ENCODE data around the gene SF1.

The SF1 gene

DNA sequence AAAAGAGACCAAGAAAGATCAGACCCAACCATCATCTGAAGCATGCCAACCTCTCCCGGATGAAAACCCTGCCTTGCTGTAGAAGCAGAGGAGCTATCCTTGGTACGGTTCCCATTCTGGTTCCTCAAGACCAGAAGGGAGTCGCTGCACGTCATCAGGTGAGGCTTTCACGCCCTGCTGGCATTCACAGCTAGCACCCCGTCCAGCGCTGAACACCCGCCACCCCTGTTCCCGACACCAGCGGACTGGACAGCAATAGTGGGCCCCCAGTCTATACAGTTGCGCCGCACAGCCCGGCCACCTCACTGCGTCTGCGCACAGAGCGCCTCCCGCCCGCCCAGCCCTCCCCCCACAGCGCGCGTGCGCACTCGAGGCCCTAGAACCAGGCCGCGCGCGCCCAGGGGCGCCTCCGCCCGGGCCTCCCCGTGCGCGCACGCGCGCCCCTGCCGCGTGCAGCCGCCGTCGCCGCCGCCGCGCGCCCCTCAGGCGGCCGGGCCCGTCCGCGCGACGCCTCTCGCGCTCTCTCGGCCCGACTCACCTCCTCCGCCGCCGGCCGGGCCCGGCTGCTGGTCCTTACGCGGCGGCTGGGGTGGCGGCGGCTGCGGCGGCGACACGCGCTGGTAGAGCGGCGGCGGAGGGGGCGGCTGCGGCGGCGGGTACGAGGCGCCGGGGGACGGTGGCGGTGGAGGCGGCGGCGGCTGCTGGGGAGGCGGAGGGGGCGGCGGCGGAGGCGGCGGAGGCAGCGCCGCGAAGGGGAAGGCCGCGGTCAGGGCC is 706 bp downstream of the SF1 start:
- peak; percentile 64 to 72 for DNase-seq

- no peak for DNase-seq
Observed at GRCh38 chr11:64776875-64777274, 1.5 kb downstream of the SF1 start.

DNA sequence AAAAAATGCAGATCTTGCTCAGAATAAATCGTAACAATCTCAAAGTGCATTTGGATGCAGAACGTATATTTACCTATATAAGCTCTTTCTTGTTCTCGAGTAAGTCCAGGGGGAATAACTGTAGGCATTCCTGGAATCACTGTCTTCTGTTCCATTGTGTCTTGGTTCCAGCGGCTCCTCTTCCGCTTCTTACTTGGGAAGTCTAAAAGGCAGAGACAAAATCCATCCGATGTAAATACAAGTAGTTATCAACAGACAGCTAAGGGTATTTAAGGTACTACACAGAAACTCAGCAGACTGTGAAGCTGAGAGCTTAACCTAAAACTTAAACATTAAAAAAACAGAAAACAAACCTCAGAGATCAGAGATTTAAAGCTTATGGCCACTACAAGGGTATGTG is 1.9 kb downstream of the SF1 start:
- DNase-seq = no peak

GRCh38 chr11:64774144-64774543 is 4.2 kb downstream of the SF1 start:
- no peak for DNase-seq

DNA sequence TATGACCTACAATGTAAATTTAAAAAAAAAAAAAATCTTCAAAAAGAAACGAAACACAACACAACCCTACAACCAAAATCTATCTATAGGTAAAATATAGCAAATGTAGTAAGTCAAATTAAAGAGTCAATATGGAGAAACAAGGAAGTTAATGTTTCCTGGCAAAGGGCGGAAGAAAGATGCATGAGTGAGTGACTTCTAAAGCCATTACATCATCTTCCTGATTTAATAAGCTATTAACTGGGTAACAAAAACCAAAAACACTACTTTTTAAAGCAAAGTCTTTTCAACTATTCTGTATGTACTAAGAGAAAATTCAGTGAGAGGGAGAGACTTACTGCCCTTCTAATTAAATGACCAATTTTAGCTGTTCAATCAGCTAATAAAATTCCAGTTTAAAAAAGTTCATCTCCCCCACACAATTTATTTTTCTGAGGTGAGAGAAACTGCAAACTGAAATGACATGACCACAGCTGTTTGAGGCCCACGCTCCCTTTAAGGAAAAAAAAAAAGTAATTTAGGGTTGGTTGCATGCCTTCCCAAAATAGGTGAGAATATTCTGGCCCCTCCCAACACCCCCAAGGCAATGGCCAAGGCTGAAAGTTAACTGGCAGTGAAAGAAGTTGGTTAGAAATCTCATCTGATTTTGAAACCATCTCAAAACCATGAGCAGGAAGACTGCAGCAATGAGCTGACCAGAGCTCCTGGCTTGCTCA is 5.9 kb downstream of the SF1 start:
- peak; percentile 14 to 18 for DNase-seq

- no peak for DNase-seq
Observed at GRCh38 chr11:64771861-64772260, 6.5 kb downstream of the SF1 start.

GRCh38 chr11:64770120-64770519 is 8.2 kb downstream of the SF1 start:
- no peak for DNase-seq

DNA sequence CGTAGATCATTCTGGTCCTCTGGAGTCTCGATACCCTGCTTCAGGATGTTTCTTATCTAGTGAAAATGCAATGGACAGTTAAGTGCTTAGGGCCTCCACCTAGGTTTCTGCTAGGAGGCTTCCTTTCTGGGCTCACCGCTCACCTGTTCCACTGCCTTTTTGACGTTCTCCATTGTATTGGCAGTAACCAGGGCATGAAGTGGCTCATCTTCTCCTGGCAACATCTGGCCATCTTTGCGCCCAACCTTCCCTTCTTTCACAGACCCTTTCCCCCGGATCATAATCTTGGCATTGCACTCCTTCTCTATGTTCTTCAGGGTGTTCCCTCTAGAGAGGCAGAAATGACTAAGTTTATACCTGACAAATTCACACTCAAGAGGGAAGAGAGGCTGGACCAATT is 9.1 kb downstream of the SF1 start:
- no peak for DNase-seq

- no peak for DNase-seq
Observed at GRCh38 chr11:64768300-64768694, 10.0 kb downstream of the SF1 start.

DNA sequence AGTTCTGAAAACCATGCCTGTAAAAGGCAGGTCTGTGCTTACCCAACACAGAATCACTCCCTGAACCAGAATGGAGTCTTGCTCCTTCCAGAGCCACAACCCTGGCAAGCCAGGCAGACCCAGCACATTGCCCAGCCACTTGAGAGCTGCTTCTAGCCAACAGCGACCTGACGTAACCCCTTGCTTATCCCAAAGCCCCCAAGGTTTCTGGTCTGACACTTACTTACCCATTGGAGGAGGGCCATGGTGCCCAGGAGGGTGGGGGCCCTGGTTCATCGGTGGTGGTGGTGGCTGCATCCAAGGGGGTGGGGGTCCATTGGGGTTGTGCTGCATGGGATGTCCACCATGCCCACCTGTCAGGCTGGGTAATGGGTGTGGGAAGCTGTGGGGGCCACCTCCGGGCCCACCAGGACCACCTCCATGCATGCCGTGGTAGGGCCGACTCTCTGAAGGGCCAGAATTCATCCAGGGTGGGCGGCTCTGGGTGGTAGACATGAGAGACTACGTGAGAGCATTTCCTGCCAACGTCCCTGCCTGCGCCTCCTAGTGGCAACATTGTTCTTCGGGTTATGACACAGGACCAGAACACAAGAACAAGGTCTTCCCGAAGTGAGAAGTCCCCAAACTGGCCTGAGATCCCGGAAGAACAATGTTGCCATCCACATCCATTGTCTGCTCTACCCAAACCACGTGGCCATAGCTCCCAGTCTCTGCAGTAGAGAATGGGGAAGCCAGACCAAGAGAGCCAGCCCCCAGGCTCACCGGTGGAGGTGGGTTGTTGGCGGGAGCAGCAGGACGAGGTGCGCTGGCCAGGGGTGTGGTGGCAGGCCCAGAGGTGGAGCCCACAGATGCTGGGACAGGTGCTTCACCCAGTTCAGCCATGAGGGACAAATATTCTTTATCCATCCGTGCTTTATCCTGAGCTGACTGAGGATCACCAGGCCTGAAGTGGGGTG is 10.7 kb downstream of the SF1 start:
- peak; percentile 63 to 70 for DNase-seq

GRCh38 chr11:64766881-64767280 is 11.5 kb downstream of the SF1 start:
- DNase-seq = no peak

DNA sequence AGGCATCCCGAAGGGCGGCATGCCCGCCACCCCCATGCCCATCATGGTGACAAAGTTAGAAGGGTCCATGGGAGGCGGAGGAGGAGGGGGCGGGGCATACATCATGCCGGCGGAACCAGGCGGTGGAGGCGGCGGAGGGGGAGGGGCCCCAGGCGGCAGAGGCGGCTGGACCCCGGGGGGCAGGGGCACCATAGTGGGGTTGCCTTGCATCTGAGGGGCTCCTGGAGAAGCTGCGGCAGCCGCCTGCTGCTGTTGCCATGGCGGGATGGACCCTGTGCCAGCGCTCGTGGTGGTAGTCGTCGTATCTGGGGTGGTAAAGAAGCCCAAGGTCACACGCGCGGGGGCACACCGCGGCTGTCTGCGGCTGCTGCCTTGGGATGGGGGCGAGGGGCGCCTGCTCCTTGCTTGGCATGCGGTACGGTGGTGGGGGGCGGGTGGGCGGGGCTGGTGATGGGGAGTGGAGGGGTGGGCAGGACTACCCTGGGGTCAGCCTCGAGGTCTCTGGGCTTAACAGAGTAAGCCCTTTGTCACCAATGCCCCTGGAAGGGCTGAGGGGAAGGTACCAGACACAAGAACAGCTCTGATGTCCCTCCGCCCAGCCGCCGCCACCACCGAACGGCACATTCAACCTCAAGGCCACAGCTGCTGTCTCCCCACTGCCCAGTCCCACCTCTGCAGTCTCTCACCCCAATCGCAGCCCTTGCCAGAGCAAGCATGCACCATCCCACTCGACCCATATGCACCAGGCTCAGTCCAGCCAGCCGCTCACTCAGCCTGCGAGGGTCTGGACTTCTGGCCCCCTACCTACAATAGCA is 12.3 kb downstream of the SF1 start:
- no peak for DNase-seq

DNA sequence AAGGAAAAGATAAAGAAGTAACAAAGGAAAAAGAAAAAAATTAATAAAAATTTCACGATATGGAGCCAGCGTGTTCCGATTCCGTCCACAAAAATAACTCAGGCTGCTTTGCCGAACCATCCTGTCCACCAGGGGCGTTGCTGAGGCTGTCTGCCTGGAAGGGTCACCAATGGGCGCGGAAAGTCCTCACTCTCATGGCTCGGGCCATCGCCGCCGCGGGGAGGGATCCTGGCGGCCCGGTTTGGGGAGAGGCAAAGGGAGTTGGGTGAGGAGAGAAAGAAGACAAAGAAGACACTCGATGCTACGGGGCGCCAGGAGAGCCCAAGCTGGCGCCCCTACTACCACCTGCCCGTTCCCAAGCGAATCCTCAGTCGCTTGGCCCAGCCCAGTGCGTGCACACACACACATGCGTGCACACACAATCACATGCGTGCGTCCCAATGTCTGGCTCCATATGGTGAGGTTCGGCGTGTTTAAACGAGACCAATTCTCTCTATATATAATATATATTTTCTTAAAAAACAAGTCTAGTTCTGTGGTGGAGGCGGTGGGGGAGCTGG is 13.0 kb downstream of the SF1 start:
- DNase-seq = no peak

DNA sequence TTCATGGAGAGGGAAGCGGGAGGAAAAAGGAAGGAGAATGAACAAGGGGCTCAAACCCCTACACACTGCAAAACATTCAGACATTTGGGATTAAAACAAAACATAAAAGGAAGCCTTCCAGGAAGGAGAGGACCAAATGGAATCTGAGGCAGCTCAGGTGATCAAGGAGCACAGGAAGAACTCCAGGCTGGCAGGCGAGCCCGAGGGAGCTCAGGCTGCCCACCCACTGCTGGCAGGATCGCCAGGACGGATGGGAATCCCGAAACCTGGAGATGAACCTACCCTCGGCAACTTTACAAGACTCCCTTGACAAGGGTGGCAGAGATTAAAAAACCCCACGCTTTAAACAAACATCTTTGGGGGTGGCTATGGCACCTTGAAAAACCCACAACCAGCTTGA is 13.6 kb downstream of the SF1 start:
- no peak for DNase-seq

- DNase-seq = no peak
Observed at GRCh38 chr11:64764040-64764611, 14.2 kb downstream of the SF1 start.

DNA sequence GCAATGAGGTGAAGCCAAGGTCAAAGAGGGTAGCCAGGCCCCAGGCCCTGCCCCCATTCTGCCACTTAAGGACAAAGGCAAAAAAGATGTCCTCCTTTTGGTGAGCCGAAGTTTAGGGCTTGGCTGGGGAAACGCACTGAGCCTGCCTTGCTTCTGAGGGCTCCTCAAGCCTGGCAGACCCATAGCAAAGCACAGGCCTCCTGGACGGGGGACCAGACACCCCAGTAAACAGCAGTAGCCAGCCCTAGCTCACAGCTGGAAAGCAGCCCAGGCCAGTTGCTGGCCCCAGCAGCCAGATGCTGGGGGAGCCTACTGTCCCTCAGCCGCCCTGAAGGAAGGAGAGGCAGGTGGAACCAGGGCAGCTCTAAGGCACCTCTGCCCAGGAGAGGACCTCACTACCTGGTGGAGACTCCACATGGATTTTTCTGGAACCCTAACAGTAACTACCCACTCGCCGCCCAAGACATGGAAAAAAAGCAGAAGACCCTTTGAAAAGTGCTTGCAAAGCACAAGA is 14.8 kb downstream of the SF1 start:
- DNase-seq = no peak

DNA sequence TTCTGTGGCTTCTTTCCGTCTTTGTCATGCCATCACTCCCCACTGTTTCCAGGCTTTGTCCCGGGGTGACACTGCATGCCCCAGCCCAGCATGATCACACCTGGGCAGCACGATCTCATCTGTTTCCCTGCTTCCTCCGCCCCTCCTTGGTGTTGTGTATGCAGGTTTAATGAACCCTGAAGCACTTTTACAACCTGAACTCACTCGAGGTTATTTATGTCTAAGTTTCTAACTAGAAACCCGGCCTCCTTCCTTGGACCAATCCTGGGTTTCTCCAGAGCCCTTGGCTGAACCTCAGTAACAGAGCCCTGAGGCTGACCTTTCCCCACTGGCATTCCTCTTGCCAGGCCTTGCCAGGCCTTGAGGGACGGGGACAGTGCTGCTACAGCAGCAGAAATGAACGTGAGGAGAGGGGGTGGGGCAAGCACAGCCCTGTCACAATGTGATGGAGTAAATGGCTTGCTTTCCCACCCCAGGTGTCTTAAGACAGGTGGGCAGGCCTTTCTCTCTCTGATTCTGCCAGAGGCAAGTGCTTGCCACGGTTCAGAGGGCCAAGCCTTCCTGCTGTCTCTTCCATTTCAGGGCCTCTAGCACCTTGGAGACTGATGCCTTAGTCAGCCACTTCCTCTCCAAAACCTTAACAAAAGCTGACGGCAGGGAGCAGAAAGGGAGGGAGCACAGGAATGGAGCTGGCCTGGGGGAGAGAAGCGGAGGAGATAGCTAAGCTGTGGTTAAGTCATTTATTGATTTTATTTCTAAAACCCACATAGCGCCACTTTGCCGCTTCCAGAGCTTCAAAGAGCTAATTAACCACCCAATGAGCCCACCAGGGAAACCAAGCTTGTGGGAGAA is 15.4 kb downstream of the SF1 start:
- peak in 1 of 2 experiments; percentile 11 for DNase-seq

GRCh38 chr11:64762277-64762673 is 16.1 kb downstream of the SF1 start:
- no peak for DNase-seq

DNA sequence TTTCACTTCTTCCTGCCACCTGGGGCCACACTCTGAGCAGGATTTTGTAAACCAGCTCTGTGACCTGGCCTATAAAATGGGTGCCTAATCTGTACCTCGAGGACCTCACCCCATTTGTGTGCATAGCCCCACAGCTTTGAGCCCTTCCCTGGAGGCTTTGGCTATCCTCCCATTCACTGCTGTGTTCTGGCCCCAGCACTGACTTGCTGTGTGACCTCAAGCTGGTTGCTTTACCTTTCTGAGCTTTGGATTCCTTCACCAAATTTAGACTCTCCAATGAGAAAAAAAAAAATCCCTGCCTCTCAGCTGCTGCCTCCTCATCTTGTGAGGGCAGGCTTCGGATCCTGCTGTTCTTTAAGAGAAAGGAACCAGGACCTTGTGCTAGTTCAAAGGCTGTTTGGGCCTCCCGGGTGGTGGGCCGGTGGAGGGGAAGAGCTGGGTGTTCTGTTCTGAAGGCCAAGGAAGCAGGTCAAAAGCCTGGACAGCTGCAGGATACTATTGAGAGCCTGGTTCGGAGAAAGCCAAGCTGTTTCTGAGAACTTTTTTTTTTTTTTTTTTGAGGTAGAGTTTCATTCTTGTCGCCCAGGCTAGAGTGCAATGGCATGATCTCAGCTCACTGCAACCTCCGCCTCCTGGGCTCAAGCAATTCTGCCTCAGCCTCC is 17.5 kb downstream of the SF1 start:
- DNase-seq = no peak
